ENCODE measurements around the gene EN2.

EN2 gene

GRCh38 chr7:155483868-155484325, 26.0 kb downstream of the EN2 start:
- TF ChIP-seq YY1 (IDR thresholded peaks at IDR 0.05; ENCODE audit: low read depth): no peak
- TF ChIP-seq CEBPB (IDR thresholded peaks at IDR 0.05): no peak
- no peak for TF ChIP-seq TAF1 (IDR thresholded peaks at IDR 0.05; ENCODE audit: low read depth)
- TF ChIP-seq TCF12 (IDR thresholded peaks at IDR 0.05; ENCODE audit: low read depth): no peak
- TF ChIP-seq NFIC (IDR thresholded peaks at IDR 0.05): no peak
- no peak for TF ChIP-seq CREB1 (IDR thresholded peaks at IDR 0.05; ENCODE audit: low read depth)
- TF ChIP-seq USF1 (IDR thresholded peaks at IDR 0.05): no peak
- no peak for TF ChIP-seq ZBTB7A (IDR thresholded peaks at IDR 0.05; ENCODE audit: low read depth)
- no peak for TF ChIP-seq EP300 (IDR thresholded peaks at IDR 0.05; ENCODE audit: borderline replicate concordance)
- TF ChIP-seq TEAD4 (IDR thresholded peaks at IDR 0.05): no peak
- TF ChIP-seq REST (IDR thresholded peaks at IDR 0.05; ENCODE audit: low read depth): no peak
- no peak for TF ChIP-seq EGR1 (IDR thresholded peaks at IDR 0.05)
- TF ChIP-seq FOXM1 (IDR thresholded peaks at IDR 0.05; ENCODE audit: borderline replicate concordance, low read depth): no peak
- TF ChIP-seq MAX (IDR thresholded peaks at IDR 0.05): no peak
- no peak for TF ChIP-seq RAD21 (IDR thresholded peaks at IDR 0.05; ENCODE audit: low read depth)

GRCh38 chr7:155484483-155485399, 26.8 kb downstream of the EN2 start:
- TF ChIP-seq EGR1 (IDR thresholded peaks at IDR 0.05): no peak
- no peak for TF ChIP-seq REST (IDR thresholded peaks at IDR 0.05; ENCODE audit: low read depth)
- no peak for TF ChIP-seq MAX (IDR thresholded peaks at IDR 0.05)
- no peak for TF ChIP-seq EP300 (IDR thresholded peaks at IDR 0.05; ENCODE audit: borderline replicate concordance)
- TF ChIP-seq CREB1 (IDR thresholded peaks at IDR 0.05; ENCODE audit: low read depth): no peak
- no peak for TF ChIP-seq USF1 (IDR thresholded peaks at IDR 0.05)
- no peak for TF ChIP-seq TCF12 (IDR thresholded peaks at IDR 0.05; ENCODE audit: low read depth)
- no peak for TF ChIP-seq TAF1 (IDR thresholded peaks at IDR 0.05; ENCODE audit: low read depth)
- TF ChIP-seq RAD21 (IDR thresholded peaks at IDR 0.05; ENCODE audit: low read depth): no peak

- no peak for TF ChIP-seq CREB1 (IDR thresholded peaks at IDR 0.05; ENCODE audit: low read depth)
- no peak for TF ChIP-seq USF1 (IDR thresholded peaks at IDR 0.05)
- no peak for TF ChIP-seq YY1 (IDR thresholded peaks at IDR 0.05; ENCODE audit: low read depth)
- no peak for TF ChIP-seq TCF12 (IDR thresholded peaks at IDR 0.05; ENCODE audit: low read depth)
- no peak for TF ChIP-seq FOXM1 (IDR thresholded peaks at IDR 0.05; ENCODE audit: borderline replicate concordance, low read depth)
- TF ChIP-seq TEAD4 (IDR thresholded peaks at IDR 0.05): no peak
- TF ChIP-seq RAD21 (IDR thresholded peaks at IDR 0.05; ENCODE audit: low read depth): no peak
- TF ChIP-seq MAX (IDR thresholded peaks at IDR 0.05): no peak
Measured at GRCh38 chr7:155486783-155487508, 29.0 kb downstream of the EN2 start.

- no peak for TF ChIP-seq YY1 (IDR thresholded peaks at IDR 0.05; ENCODE audit: low read depth)
- TF ChIP-seq ZBTB7A (IDR thresholded peaks at IDR 0.05; ENCODE audit: low read depth): no peak
- TF ChIP-seq TEAD4 (IDR thresholded peaks at IDR 0.05): no peak
- TF ChIP-seq CEBPB (IDR thresholded peaks at IDR 0.05): no peak
- no peak for TF ChIP-seq CREB1 (IDR thresholded peaks at IDR 0.05; ENCODE audit: low read depth)
- no peak for TF ChIP-seq TCF12 (IDR thresholded peaks at IDR 0.05; ENCODE audit: low read depth)
- no peak for TF ChIP-seq TAF1 (IDR thresholded peaks at IDR 0.05; ENCODE audit: low read depth)
- TF ChIP-seq EGR1 (IDR thresholded peaks at IDR 0.05): no peak
- TF ChIP-seq EP300 (IDR thresholded peaks at IDR 0.05; ENCODE audit: borderline replicate concordance): no peak
- no peak for TF ChIP-seq REST (IDR thresholded peaks at IDR 0.05; ENCODE audit: low read depth)
Measured at GRCh38 chr7:155487509-155488482, 29.9 kb downstream of the EN2 start.

Measured in Ishikawa (cell line).